HG03039 (cell line): ENCODE results near the gene ACADS.
A peak's percentile ranks its signal among the peaks of the same experiment; 100 is the strongest.

Experiments used
- ATAC-seq: cut with Tn5 transposase; IDR thresholded peaks from one replicate; pipeline ENCODE4 v1.9.1; 2021; ENCODE audit warnings: mild to moderate bottlenecking, moderate library complexity; ENCODE audit not compliant: unreplicated experiment

Gene ACADS

GRCh38 chr12:120725659-120726509, at the start of gene ACADS:
Gene ACADS, plus strand, starts transcription at chr12:120725826. Its CDS starts 60 bp downstream, at chr12:120725886.
- peak; percentile 95 for ATAC-seq

GRCh38 chr12:120677765-120678473, 47.7 kb upstream of the ACADS start:
- no peak for ATAC-seq

GRCh38 chr12:120678572-120678971, 47.1 kb upstream of the ACADS start:
- ATAC-seq = no peak

GRCh38 chr12:120680165-120680738, 45.4 kb upstream of the ACADS start:
- ATAC-seq = no peak

- no peak for ATAC-seq
Measured at GRCh38 chr12:120684523-120684932, 41.1 kb upstream of the ACADS start.

GRCh38 chr12:120685522-120685921, 40.1 kb upstream of the ACADS start:
- no peak for ATAC-seq

- peak; percentile 77 for ATAC-seq
Measured at GRCh38 chr12:120686151-120686689, 39.4 kb upstream of the ACADS start.

- peak; percentile 65 for ATAC-seq
Measured at GRCh38 chr12:120686690-120687577, 38.7 kb upstream of the ACADS start, which contains the start of gene MLEC. Gene MLEC, plus strand, starts transcription at chr12:120687149. Its CDS starts 148 bp downstream, at chr12:120687297.

GRCh38 chr12:120687578-120688289, 37.9 kb upstream of the ACADS start:
- no peak for ATAC-seq

- no peak for ATAC-seq
Measured at GRCh38 chr12:120688527-120689071, 37.0 kb upstream of the ACADS start.

GRCh38 chr12:120689397-120690082, 36.1 kb upstream of the ACADS start:
- ATAC-seq = no peak

- no peak for ATAC-seq
Measured at GRCh38 chr12:120690083-120690450, 35.6 kb upstream of the ACADS start.

- no peak for ATAC-seq
Measured at GRCh38 chr12:120690978-120691377, 34.6 kb upstream of the ACADS start.

GRCh38 chr12:120692524-120693033, 33.0 kb upstream of the ACADS start:
- no peak for ATAC-seq

- no peak for ATAC-seq
Measured at GRCh38 chr12:120693848-120694247, 31.8 kb upstream of the ACADS start.

- ATAC-seq = no peak
Measured at GRCh38 chr12:120696626-120697025, 29.0 kb upstream of the ACADS start.

GRCh38 chr12:120697344-120697743, 28.3 kb upstream of the ACADS start:
- ATAC-seq = no peak

- no peak for ATAC-seq
Measured at GRCh38 chr12:120698665-120699064, 27.0 kb upstream of the ACADS start.

GRCh38 chr12:120699553-120699952, 26.1 kb upstream of the ACADS start:
- no peak for ATAC-seq
